ENCODE measurements around the gene GAREM1. TPM values are rescaled to one million over a fixed set of nuclear protein-coding genes. Genes with fewer than 3 reads are reported as not detected.

Gene GAREM1
- total and polyA plus RNA-seq, 9 of the 15 experiments (the other 6 are each of a cell fraction or from before 2014, with no cell fraction given) = 0.03 to 0.33 (median 0.07) TPM; not detected in 1

- no TSS peak for BruUV-seq (replicated peaks)
Observed at GRCh38 chr18:32391126-32391525, 79.6 kb downstream of the GAREM1 start.

More at GRCh38 chr18:32391126-32391525, 79.6 kb downstream of the GAREM1 start:
- Histone ChIP-seq H4K20me1 (replicated peaks; ENCODE audit: control insufficient read depth, insufficient read depth, low read length) (no peaks in the 10 kb centered on the region), H2AFZ (ENCODE audit: low read depth, low read length) (no peak overlapping the region), H3K4me1 (replicated peaks in 1 of 2; ENCODE audit: control insufficient read depth in 2 of 2, insufficient read depth in 2 of 2, low read length in 2 of 2) (no peaks in the 10 kb centered on the region), H3K9me3 (replicated peaks; ENCODE audit: control insufficient read depth, insufficient read depth, low read depth, low read length) (no peaks in the 10 kb centered on the region), H3K79me2 (ENCODE audit: control insufficient read depth, insufficient read depth, low read length) (no peaks in the 10 kb centered on the region), H3K27ac (ENCODE audit: extremely low read depth, low read depth, low read length) (no peak overlapping the region), H3K4me2 (ENCODE audit: insufficient read depth, low read length) (no peak overlapping the region), H3K27me3 (ENCODE audit: control insufficient read depth in 2 of 2, insufficient read depth in 2 of 2, low read length in 2 of 2) (no peaks in the 10 kb centered on the region), H3K9ac (ENCODE audit: insufficient read depth in 1 of 2, low read depth in 2 of 2, low read length in 2 of 2) (no peak overlapping the region), H3K9me1 (ENCODE audit: control insufficient read depth, insufficient read depth, low read length) (no peaks in the 10 kb centered on the region), H3K36me3 (ENCODE audit: control insufficient read depth, insufficient read depth, low read length) (no peaks in the 10 kb centered on the region), H3K4me3 (no peak overlapping the region)
- no peak for FAIRE-seq
- ChIA-PET POLR2A (no interaction called here), CTCF (ENCODE audit: low intra/inter-chr PET ratio) (no interaction called here)
- no peak for DNase-seq (ENCODE audit: extremely low read depth in 1 of 4, low spot score in 3 of 4)
- no peak for ATAC-seq
- in situ Hi-C loops (cut with MboI) (no loop called here), intact Hi-C loops (cut with micrococcal nuclease) (no loop called here)
- TF ChIP-seq GABPA (tag; conservative IDR thresholded peaks at IDR 0.05; ENCODE audit: low read depth) (no peak), ARNT (IDR thresholded peaks at IDR 0.05) (no peak), GATA2 (CRISPR knock-in tag; IDR thresholded peaks at IDR 0.05) (no peak), RBM39 (optimal IDR thresholded peaks at IDR 0.05; ENCODE audit: low read depth, low read length) (no peak), ETV6 (IDR thresholded peaks at IDR 0.05; ENCODE audit: borderline replicate concordance in 1 of 2, low read depth in 2 of 2, low read length in 1 of 2) (no peak), ETV6 (CRISPR knock-in tag; IDR thresholded peaks at IDR 0.05; ENCODE audit: borderline replicate concordance) (no peak), MXI1 (IDR thresholded peaks at IDR 0.05; ENCODE audit: low read depth, low read length) (no peak), ZNF253 (CRISPR knock-in tag; conservative IDR thresholded peaks at IDR 0.05) (no peak), HEY1 (CRISPR knock-in tag; IDR thresholded peaks at IDR 0.05; ENCODE audit: borderline replicate concordance) (no peak), ZBTB34 (CRISPR knock-in tag; IDR thresholded peaks at IDR 0.05) (no peak), PCBP2 (IDR thresholded peaks at IDR 0.05; ENCODE audit: low read depth, low read length, poor library complexity, severe bottlenecking) (no peak)
- 1% methylated on average over 7 of the region's 7 CpGs for WGBS (ENCODE audit: insufficient coverage, low coverage, missing lambda C conversion rate)
